GM23248 (cell line): ENCODE data around the gene MYRIP. TPM values are rescaled to one million over a fixed set of nuclear protein-coding genes. Genes with fewer than 3 reads are reported as not detected.

Source experiments
- DNase-seq: peaks from one replicate; pipeline ENCODE4 v3.0.0-alpha.2; 2015
- H2AFZ ChIP-seq: fragments of 200-600 bp; sonication (generic); 2 replicates; pipeline ENCODE4 v1.6.1; 2016; ENCODE audit warnings: antibody characterized with exemption
- H3F3A ChIP-seq: fragments of 200-600 bp; sonication (generic); 2 replicates; pipeline ENCODE4 v1.6.1; 2016; ENCODE audit warnings: mild to moderate bottlenecking, antibody characterized with exemption, mixed run types; ENCODE audit not compliant: insufficient read depth
- H3K27ac ChIP-seq: fragments of 200-600 bp; sonication (generic); 2 replicates; pipeline ENCODE4 v1.5.1; 2016; ENCODE audit warnings: mild to moderate bottlenecking
- H3K27me3 ChIP-seq: fragments of 200-600 bp; sonication (generic); replicated peaks from 2 replicates; pipeline ENCODE4 v1.6.1; 2016; ENCODE audit warnings: mild to moderate bottlenecking; ENCODE audit not compliant: insufficient read depth
- H3K36me3 ChIP-seq: fragments of 200-600 bp; sonication (generic); 2 replicates; pipeline ENCODE4 v1.6.1; 2016; ENCODE audit warnings: low read depth, mild to moderate bottlenecking
- H3K4me1 ChIP-seq: fragments of 200-600 bp; sonication (generic); 2 replicates; pipeline ENCODE4 v1.6.1; 2016; ENCODE audit warnings: mild to moderate bottlenecking; ENCODE audit not compliant: insufficient read depth
- H3K4me2 ChIP-seq: fragments of 200-600 bp; sonication (generic); one replicate; pipeline ENCODE4 v1.6.1; 2016; ENCODE audit warnings: mild to moderate bottlenecking; ENCODE audit not compliant: unreplicated experiment
- H3K4me3 ChIP-seq: fragments of 200-600 bp; sonication (generic); 2 replicates; pipeline ENCODE4 v1.5.1; 2016; ENCODE audit warnings: mild to moderate bottlenecking
- H3K79me2 ChIP-seq: fragments of 200-600 bp; sonication (generic); 2 replicates; pipeline ENCODE4 v1.6.1; 2016; ENCODE audit warnings: mild to moderate bottlenecking; ENCODE audit not compliant: insufficient read depth
- H3K9ac ChIP-seq: fragments of 200-600 bp; sonication (generic); 2 replicates; pipeline ENCODE4 v1.6.1; 2016; ENCODE audit warnings: mild to moderate bottlenecking
- H3K9me2 ChIP-seq: fragments of 200-600 bp; sonication (generic); 2 replicates; pipeline ENCODE4 v1.6.1; 2016; ENCODE audit warnings: mixed run types, mild to moderate bottlenecking, moderate library complexity; ENCODE audit not compliant: insufficient read depth
- H3K9me3 ChIP-seq: fragments of 200-600 bp; sonication (generic); one replicate; pipeline ENCODE4 v1.6.1; 2017; ENCODE audit warnings: low read depth
- H4K20me1 ChIP-seq: fragments of 200-600 bp; sonication (generic); 2 replicates; pipeline ENCODE4 v1.6.0; 2016; ENCODE audit not compliant: insufficient read depth
- EZH2 ChIP-seq: fragments of 200-600 bp; sonication (generic); IDR thresholded peaks from 2 replicates; pipeline ENCODE4 v1.6.1; 2018; ENCODE audit warnings: antibody characterized with exemption, mild to moderate bottlenecking; ENCODE audit not compliant: insufficient read depth, poor library complexity, severe bottlenecking
- EZH2phosphoT487 ChIP-seq: fragments of 200-600 bp; sonication (generic); IDR thresholded peaks from 2 replicates; pipeline ENCODE4 v1.6.1; 2018; ENCODE audit warnings: antibody characterized with exemption, moderate library complexity, mild to moderate bottlenecking, low read depth; ENCODE audit not compliant: insufficient read depth
- whole genome bisulfite sequencing, 2 experiments: methylation state at CpG; one replicate each; pipeline ENCODE4 v1.1.6; 2015 to 2017; ENCODE audit warnings: low lambda C conversion rate in 2 of 2, low coverage in 1 of 2; ENCODE audit errors: missing lambda C conversion rate in 2 of 2; 5-methylcytosine and 5-hydroxymethylcytosine counted together
- in situ Hi-C: fragments of 300-500 bp; cut with MboI; formaldehyde crosslinking; loops from 2 replicates; pipeline ENCODE4 v1.15.0; 2020
- polyA plus RNA-seq: library from polyadenylated mRNA; unstranded; fragments of >200 nt; fragmentation: Nextera tagmentation; extraction: Ambion mirVana; gene quantifications from 2 replicates; pipeline ENCODE4 v1.2.1, GENCODE V29; 2016
- total RNA-seq: library from RNA; depleted of rRNA; stranded (reverse); fragments of >200 nt; shearing (Covaris generic); gene quantifications from 2 replicates; pipeline ENCODE4 v1.2.3, GENCODE V29; 2014

Gene MYRIP
- total and polyA plus RNA-seq, 2 experiments from 2014 or later, result 0.11 to 0.32 TPM

- no peak overlapping the region for H3K4me3 ChIP-seq
- H3K9ac ChIP-seq, result no peak overlapping the region
- no peak for DNase-seq
- H3K36me3 ChIP-seq, result no peaks in the 10 kb centered on the region
- no peaks in the 10 kb centered on the region for H3K9me3 ChIP-seq
- no peak overlapping the region for H2AFZ ChIP-seq
- no peak overlapping the region for H3K27ac ChIP-seq
- no peak overlapping the region for H3K4me2 ChIP-seq
- H4K20me1 ChIP-seq, result no peaks in the 10 kb centered on the region
- H3K27me3 ChIP-seq, result no peaks in the 10 kb centered on the region
- in situ Hi-C loops, result no loop called here
- no peaks in the 10 kb centered on the region for H3F3A ChIP-seq
- H3K79me2 ChIP-seq, result no peaks in the 10 kb centered on the region
- no peaks in the 10 kb centered on the region for H3K9me2 ChIP-seq
- no peaks in the 10 kb centered on the region for H3K4me1 ChIP-seq
- TF ChIP-seq EZH2 (no peak), EZH2phosphoT487 (no peak)
- WGBS, 2 experiments, result 24 to 39% methylated on average over 1 of the region's 1 CpG
These were observed 433.2 kb downstream of the MYRIP start for GRCh38 chr3:40242638-40243037.

DNA sequence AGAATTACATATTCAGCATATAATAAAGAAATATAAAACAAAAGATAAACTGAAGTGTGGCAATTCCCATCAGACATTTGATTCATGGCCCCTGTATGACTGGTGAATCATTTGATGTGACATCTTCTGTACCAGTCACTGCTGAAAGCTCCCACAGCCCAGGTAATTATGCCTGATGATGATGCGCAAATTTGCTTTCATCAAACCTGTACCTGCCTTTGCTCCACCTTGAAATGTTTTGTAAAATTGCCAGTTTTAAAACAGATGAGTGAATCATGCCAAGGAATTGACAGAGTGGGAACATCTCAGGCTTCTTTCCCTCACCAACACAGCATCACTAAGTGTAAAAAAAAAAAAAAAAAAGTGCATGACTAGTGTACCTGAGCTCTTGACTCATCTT is 433.6 kb downstream of the MYRIP start:
- H3K9ac ChIP-seq, result no peak overlapping the region
- H3K4me3 ChIP-seq, result no peak overlapping the region
- WGBS, 2 experiments, result 0% methylated on average over 1 of the region's 1 CpG
- H3K27me3 ChIP-seq, result no peaks in the 10 kb centered on the region
- no peak overlapping the region for H3K4me2 ChIP-seq
- no peaks in the 10 kb centered on the region for H3K36me3 ChIP-seq
- H2AFZ ChIP-seq, result no peak overlapping the region
- H3K9me2 ChIP-seq, result no peaks in the 10 kb centered on the region
- no peak overlapping the region for H3K27ac ChIP-seq
- H4K20me1 ChIP-seq, result no peaks in the 10 kb centered on the region
- TF ChIP-seq EZH2phosphoT487 (no peak), EZH2 (no peak)
- H3F3A ChIP-seq, result no peaks in the 10 kb centered on the region
- H3K9me3 ChIP-seq, result no peaks in the 10 kb centered on the region
- no peaks in the 10 kb centered on the region for H3K79me2 ChIP-seq
- in situ Hi-C loops, result no loop called here
- H3K4me1 ChIP-seq, result no peaks in the 10 kb centered on the region
- DNase-seq, result no peak

- Histone ChIP-seq H3K36me3 (no peaks in the 10 kb centered on the region), H3K4me1 (no peaks in the 10 kb centered on the region), H3F3A (no peaks in the 10 kb centered on the region), H3K9ac (no peak overlapping the region), H2AFZ (no peak overlapping the region), H3K27ac (no peak overlapping the region), H3K4me2 (no peak overlapping the region), H3K4me3 (no peak overlapping the region), H3K27me3 (no peaks in the 10 kb centered on the region), H3K9me3 (no peaks in the 10 kb centered on the region), H4K20me1 (no peaks in the 10 kb centered on the region), H3K79me2 (no peaks in the 10 kb centered on the region), H3K9me2 (no peaks in the 10 kb centered on the region)
- WGBS, 2 experiments, result 84 to 85% methylated on average over 6 of the region's 6 CpGs
- TF ChIP-seq EZH2 (no peak), EZH2phosphoT487 (no peak)
- no peak for DNase-seq
- in situ Hi-C loops, result no loop called here
These were observed 438.5 kb downstream of the MYRIP start for GRCh38 chr3:40247714-40248454.

DNA sequence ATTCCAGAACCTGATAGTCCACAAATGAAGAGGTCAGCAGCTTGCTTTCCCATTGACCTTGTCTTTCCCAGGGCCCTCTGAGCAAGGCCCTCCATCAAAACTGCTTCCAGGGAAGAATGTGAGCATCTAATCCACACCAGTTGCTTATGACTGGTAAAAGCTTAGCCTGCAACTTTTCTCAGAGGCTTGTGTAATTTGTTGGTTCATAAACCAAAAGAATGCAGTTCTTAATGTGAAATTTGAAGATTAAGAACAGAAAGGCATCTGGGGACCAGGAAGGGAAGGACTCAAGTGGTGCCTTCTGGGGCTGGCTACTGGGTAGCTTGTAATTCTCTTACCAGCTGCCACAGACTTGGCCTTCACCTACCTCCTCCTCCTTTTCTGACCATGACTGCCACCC is 439.2 kb downstream of the MYRIP start:
- in situ Hi-C loops, result no loop called here
- Histone ChIP-seq H3K9me3 (no peaks in the 10 kb centered on the region), H2AFZ (no peak overlapping the region), H3K27me3 (no peaks in the 10 kb centered on the region), H3F3A (no peaks in the 10 kb centered on the region), H3K36me3 (no peaks in the 10 kb centered on the region), H4K20me1 (no peaks in the 10 kb centered on the region), H3K9ac (no peak overlapping the region), H3K4me2 (no peak overlapping the region), H3K79me2 (no peaks in the 10 kb centered on the region), H3K4me3 (no peak overlapping the region), H3K27ac (no peak overlapping the region), H3K9me2 (no peaks in the 10 kb centered on the region), H3K4me1 (no peaks in the 10 kb centered on the region)
- DNase-seq, result no peak
- TF ChIP-seq EZH2phosphoT487, result no peak
- no peak for TF ChIP-seq EZH2

- Histone ChIP-seq H3K27ac (no peak overlapping the region), H3K79me2 (no peaks in the 10 kb centered on the region), H3F3A (no peaks in the 10 kb centered on the region), H3K9ac (no peak overlapping the region), H3K4me2 (no peak overlapping the region), H3K27me3 (no peaks in the 10 kb centered on the region), H2AFZ (no peak overlapping the region), H3K36me3 (no peaks in the 10 kb centered on the region), H3K9me3 (no peaks in the 10 kb centered on the region), H3K9me2 (no peaks in the 10 kb centered on the region), H3K4me1 (no peaks in the 10 kb centered on the region), H4K20me1 (no peaks in the 10 kb centered on the region), H3K4me3 (no peak overlapping the region)
- in situ Hi-C loops, result no loop called here
- TF ChIP-seq EZH2 (no peak), EZH2phosphoT487 (no peak)
- DNase-seq, result no peak
- WGBS, 2 experiments, result 43 to 53% methylated on average over 3 of the region's 3 CpGs
These were observed 439.8 kb downstream of the MYRIP start for GRCh38 chr3:40249168-40249567.
